A549 (cell line): ENCODE results near the gene CFAP70.

Experiments
- ESRRA ChIP-seq: fragments of 150-350 bp; IDR thresholded peaks from 2 replicates; pipeline ENCODE4 v1.6.1; 2014; ENCODE audit warnings: mild to moderate bottlenecking, low read length, borderline replicate concordance
- MAFK ChIP-seq: fragments of 450-650 bp; IDR thresholded peaks from 2 replicates; pipeline ENCODE4 v1.6.1; 2014; ENCODE audit not compliant: partially characterized antibody
- MAX ChIP-seq: IDR thresholded peaks from 2 replicates; pipeline ENCODE4 v1.6.1; 2012
- POLR2A ChIP-seq: IDR thresholded peaks from 2 replicates; pipeline ENCODE4 v1.6.1; 2012; ENCODE audit warnings: mild to moderate bottlenecking, low read length
- POLR2AphosphoS2 ChIP-seq: conservative IDR thresholded peaks from 2 replicates; pipeline ENCODE4 v1.6.1; 2012; ENCODE audit warnings: low read length, improper control_type of control experiment, inconsistent platforms
- RAD21 ChIP-seq, 2 experiments: fragments of >200 bp in 1 of 2; sonication (Bioruptor Twin) in 1 of 2; formaldehyde crosslinking in 1 of 2; IDR thresholded peaks in 1 of 2; conservative IDR thresholded peaks in 1 of 2; 2 replicates in 1 of 2; 3 replicates in 1 of 2; pipeline ENCODE4 v1.6.1; 2012 to 2018; ENCODE audit warnings: inconsistent platforms in 1 of 2
- SMC3 ChIP-seq: fragments of >200 bp; sonication (Bioruptor Twin); formaldehyde crosslinking; IDR thresholded peaks from 3 replicates; pipeline ENCODE4 v1.6.1; 2018; ENCODE audit warnings: inconsistent platforms
- USF2 ChIP-seq: fragments of 450-650 bp; IDR thresholded peaks from 2 replicates; pipeline ENCODE4 v1.6.1; 2014; ENCODE audit warnings: antibody characterized with exemption
- ZC3H11A ChIP-seq: fragments of 450-650 bp; IDR thresholded peaks from 2 replicates; pipeline ENCODE4 v1.6.1; 2014; ENCODE audit warnings: antibody characterized with exemption, mild to moderate bottlenecking
- TF ChIP-seq, protein P1 (sequence below): fragments of >200 bp; sonication (Bioruptor Twin); formaldehyde crosslinking; IDR thresholded peaks from 3 replicates; pipeline ENCODE4 v1.5.1; 2016

- TF ChIP-seq USF2 (no peak), RAD21 (conservative IDR thresholded peaks at IDR 0.05 in 1 of 2, IDR thresholded peaks at IDR 0.05 in 1 of 2) (no peak), POLR2AphosphoS2 (no peak), SMC3 (no peak), MAX (no peak), POLR2A (no peak), ESRRA (no peak), ZC3H11A (no peak), MAFK (no peak)
- TF ChIP-seq, protein P1, sequence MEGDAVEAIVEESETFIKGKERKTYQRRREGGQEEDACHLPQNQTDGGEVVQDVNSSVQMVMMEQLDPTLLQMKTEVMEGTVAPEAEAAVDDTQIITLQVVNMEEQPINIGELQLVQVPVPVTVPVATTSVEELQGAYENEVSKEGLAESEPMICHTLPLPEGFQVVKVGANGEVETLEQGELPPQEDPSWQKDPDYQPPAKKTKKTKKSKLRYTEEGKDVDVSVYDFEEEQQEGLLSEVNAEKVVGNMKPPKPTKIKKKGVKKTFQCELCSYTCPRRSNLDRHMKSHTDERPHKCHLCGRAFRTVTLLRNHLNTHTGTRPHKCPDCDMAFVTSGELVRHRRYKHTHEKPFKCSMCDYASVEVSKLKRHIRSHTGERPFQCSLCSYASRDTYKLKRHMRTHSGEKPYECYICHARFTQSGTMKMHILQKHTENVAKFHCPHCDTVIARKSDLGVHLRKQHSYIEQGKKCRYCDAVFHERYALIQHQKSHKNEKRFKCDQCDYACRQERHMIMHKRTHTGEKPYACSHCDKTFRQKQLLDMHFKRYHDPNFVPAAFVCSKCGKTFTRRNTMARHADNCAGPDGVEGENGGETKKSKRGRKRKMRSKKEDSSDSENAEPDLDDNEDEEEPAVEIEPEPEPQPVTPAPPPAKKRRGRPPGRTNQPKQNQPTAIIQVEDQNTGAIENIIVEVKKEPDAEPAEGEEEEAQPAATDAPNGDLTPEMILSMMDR = no peak
These were observed 118.8 kb downstream of the CFAP70 start for GRCh38 chr10:73239908-73240307.
